Fibroblast of gingiva (primary cell): ENCODE results near the gene TXNRD3.

Experiments used
- DNase-seq: peaks from one replicate; pipeline ENCODE4 v3.0.0-alpha.2; 2011; ENCODE audit warnings: low read depth

The TXNRD3 gene

GRCh38 chr3:126654571-126655383, at the start of gene TXNRD3:
TXNRD3 (minus strand) TSS chr3:126655124.
- DNase-seq = peak; percentile 57

- DNase-seq = peak; percentile 94
These were observed 48.9 kb upstream of the TXNRD3 start, which contains the start of gene CHCHD6 for GRCh38 chr3:126703512-126704493. CHCHD6 (plus strand) TSS chr3:126704240; CDS start chr3:126704313, 73 bp downstream.

GRCh38 chr3:126699011-126699410, 44.1 kb upstream of the TXNRD3 start:
- no peak for DNase-seq

- no peak for DNase-seq
These were observed 41.9 kb upstream of the TXNRD3 start for GRCh38 chr3:126696701-126697267.

- DNase-seq = no peak
These were observed 39.0 kb upstream of the TXNRD3 start for GRCh38 chr3:126693921-126694320.

- DNase-seq = no peak
These were observed 37.9 kb upstream of the TXNRD3 start for GRCh38 chr3:126692858-126693257.

GRCh38 chr3:126691765-126692164, 36.8 kb upstream of the TXNRD3 start:
- DNase-seq = no peak

GRCh38 chr3:126685493-126685892, 30.6 kb upstream of the TXNRD3 start:
- DNase-seq = no peak

GRCh38 chr3:126685021-126685420, 30.1 kb upstream of the TXNRD3 start:
- no peak for DNase-seq

GRCh38 chr3:126684218-126684751, 29.4 kb upstream of the TXNRD3 start:
- no peak for DNase-seq

- DNase-seq = no peak
These were observed 28.1 kb upstream of the TXNRD3 start for GRCh38 chr3:126683069-126683468.

GRCh38 chr3:126682009-126682408, 27.1 kb upstream of the TXNRD3 start:
- DNase-seq = no peak

- DNase-seq = no peak
These were observed 25.7 kb upstream of the TXNRD3 start for GRCh38 chr3:126680667-126681055.

GRCh38 chr3:126679831-126680666, 25.1 kb upstream of the TXNRD3 start:
- no peak for DNase-seq

- DNase-seq = peak; percentile 61
These were observed 24.4 kb upstream of the TXNRD3 start for GRCh38 chr3:126679318-126679751.

- DNase-seq = no peak
These were observed 23.9 kb upstream of the TXNRD3 start for GRCh38 chr3:126678693-126679317.

- DNase-seq = no peak
These were observed 23.1 kb upstream of the TXNRD3 start for GRCh38 chr3:126677862-126678503.

- DNase-seq = no peak
These were observed 22.2 kb upstream of the TXNRD3 start for GRCh38 chr3:126676919-126677705.

- DNase-seq = no peak
These were observed 17.8 kb upstream of the TXNRD3 start for GRCh38 chr3:126672741-126673140.
